HFF-Myc (cell line): Measurements from ENCODE around the gene LGALS8.

Experiments
- DNase-seq: peaks from one replicate; pipeline ENCODE4 v3.0.0-alpha.2; 2011; ENCODE audit warnings: low read depth; ENCODE audit errors: extremely low read depth
- H3K4me3 ChIP-seq: replicated peaks from 2 replicates; pipeline ENCODE4 v1.5.1; 2011; ENCODE audit warnings: low read depth, mild to moderate bottlenecking, control low read depth, low read length
- TF ChIP-seq, protein P1 (sequence below): IDR thresholded peaks from 2 replicates; pipeline ENCODE4 v1.5.1; 2012; ENCODE audit warnings: mild to moderate bottlenecking, low read depth, low read length, control low read depth; ENCODE audit errors: missing control alignments

Gene LGALS8

DNA sequence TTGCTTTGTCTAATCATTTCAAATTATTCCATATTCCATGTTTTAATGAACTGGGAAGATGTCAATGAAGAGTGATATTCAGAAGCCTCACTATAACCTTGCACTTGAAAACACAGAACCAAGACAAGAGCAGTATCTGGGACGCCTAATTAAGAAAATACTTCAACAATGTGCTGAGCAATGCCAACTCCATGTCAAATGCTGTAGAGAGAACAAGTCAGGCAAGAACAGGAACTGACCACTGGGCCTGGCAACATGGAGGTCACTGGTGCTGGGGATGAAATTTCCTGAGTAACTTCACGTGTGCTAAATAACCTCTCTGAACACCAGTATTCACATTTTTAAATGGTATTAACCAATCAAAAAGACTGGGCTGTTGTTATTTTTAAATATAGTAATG lies 57.7 kb downstream of the LGALS8 start:
- DNase-seq = no peak
- H3K4me3 ChIP-seq = no peak overlapping the region
- TF ChIP-seq, protein P1, sequence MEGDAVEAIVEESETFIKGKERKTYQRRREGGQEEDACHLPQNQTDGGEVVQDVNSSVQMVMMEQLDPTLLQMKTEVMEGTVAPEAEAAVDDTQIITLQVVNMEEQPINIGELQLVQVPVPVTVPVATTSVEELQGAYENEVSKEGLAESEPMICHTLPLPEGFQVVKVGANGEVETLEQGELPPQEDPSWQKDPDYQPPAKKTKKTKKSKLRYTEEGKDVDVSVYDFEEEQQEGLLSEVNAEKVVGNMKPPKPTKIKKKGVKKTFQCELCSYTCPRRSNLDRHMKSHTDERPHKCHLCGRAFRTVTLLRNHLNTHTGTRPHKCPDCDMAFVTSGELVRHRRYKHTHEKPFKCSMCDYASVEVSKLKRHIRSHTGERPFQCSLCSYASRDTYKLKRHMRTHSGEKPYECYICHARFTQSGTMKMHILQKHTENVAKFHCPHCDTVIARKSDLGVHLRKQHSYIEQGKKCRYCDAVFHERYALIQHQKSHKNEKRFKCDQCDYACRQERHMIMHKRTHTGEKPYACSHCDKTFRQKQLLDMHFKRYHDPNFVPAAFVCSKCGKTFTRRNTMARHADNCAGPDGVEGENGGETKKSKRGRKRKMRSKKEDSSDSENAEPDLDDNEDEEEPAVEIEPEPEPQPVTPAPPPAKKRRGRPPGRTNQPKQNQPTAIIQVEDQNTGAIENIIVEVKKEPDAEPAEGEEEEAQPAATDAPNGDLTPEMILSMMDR = no peak

DNA sequence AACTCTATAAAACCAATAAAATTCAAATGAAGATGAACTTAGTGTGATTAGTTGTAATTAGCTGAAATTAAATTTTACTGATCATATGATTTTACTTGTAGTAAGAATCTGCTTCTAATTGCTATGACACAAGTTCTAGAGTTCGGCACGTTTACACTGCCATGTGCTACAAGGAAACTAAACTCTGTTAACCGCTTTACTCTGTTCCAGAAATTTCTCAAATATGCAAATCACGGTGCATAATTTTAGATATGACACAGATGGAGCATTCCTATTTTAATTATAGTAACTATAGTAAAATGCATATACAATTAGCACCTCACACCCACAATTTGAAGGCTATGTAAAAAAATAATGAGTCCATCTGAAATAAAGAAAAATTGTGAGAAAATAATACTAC lies 65.7 kb downstream of the LGALS8 start:
- no peak overlapping the region for H3K4me3 ChIP-seq
- TF ChIP-seq, protein P1 = no peak
- DNase-seq = no peak

DNA sequence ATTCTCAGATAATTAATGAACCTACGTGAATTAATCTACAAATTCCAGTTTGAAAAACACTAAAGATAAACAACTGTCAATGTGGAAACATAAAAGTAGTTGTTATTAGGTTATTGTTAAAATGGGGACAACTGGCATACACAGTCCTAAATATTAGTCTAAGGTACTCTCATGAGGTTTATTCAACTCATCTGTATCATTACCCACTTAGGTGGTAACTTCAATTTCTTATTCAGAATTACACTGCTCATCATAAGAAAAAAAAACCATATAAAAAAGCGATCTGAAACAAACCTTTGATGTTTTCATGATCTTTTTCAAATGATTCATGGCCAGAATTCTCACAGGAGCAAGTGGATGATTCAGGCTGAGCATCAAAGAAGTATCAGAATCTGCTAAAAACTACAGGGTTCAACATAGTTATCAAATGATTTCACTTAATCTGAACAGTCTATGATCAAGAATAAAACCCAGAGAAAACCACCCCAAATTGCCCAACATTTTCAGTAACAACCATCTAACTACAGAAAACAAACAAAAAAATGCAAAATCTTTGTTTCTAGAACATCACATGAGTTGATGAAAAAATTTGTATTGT lies 66.9 kb downstream of the LGALS8 start:
- H3K4me3 ChIP-seq = no peak overlapping the region
- no peak for DNase-seq
- TF ChIP-seq, protein P1 = no peak

DNA sequence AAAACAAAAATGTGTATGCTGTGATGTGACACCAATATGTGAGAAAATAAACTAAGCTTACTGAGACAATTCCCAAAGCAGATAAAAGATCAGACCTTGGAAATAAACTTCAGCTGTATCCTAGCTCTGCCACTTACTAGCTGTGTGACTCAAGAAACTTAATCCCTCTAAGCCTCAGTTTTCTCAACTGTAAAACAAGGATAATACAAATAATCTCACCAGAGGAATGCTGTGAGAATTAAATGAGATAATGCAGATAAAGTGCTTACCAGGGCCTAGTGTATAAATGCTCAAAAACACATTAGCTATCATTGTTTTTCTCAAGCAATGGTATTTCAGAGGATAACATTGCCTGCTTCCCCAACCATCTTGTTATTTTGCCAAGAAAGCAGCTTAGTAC lies 78.4 kb downstream of the LGALS8 start:
- DNase-seq = no peak
- TF ChIP-seq, protein P1 = no peak
- no peak overlapping the region for H3K4me3 ChIP-seq
